Non-pigmented ciliary epithelial cell (primary cell): Measurements from ENCODE around the gene ZKSCAN3.
"Not testable (repeated sequence)": the region's sequence is repeated elsewhere in the genome, so short reads cannot be mapped to it uniquely, and the experiment has no call there.

Source experiments
- DNase-seq: peaks from one replicate; pipeline ENCODE4 v3.0.0-alpha.2; 2010; ENCODE audit warnings: low read depth

The ZKSCAN3 gene

GRCh38 chr6:28343898-28344677 lies 5.7 kb upstream of the ZKSCAN3 start:
- DNase-seq = no peak

GRCh38 chr6:28345201-28345600 lies 4.5 kb upstream of the ZKSCAN3 start:
- DNase-seq = no peak

GRCh38 chr6:28347119-28347518 lies 2.6 kb upstream of the ZKSCAN3 start:
- DNase-seq = no peak

- DNase-seq = no peak
These were observed 329 bp upstream of the ZKSCAN3 start for GRCh38 chr6:28349344-28349891.

GRCh38 chr6:28351087-28351486 lies 1.3 kb downstream of the ZKSCAN3 start:
- DNase-seq = no peak

GRCh38 chr6:28351493-28351925 lies 1.8 kb downstream of the ZKSCAN3 start:
- DNase-seq = no peak

- DNase-seq = no peak
These were observed 3.6 kb downstream of the ZKSCAN3 start for GRCh38 chr6:28353356-28353755.

- no peak for DNase-seq
These were observed 4.4 kb downstream of the ZKSCAN3 start for GRCh38 chr6:28353981-28354676.

GRCh38 chr6:28354688-28355554 lies 5.2 kb downstream of the ZKSCAN3 start:
- no peak for DNase-seq

GRCh38 chr6:28355743-28356665 lies 6.3 kb downstream of the ZKSCAN3 start:
- peak; percentile 70 for DNase-seq

GRCh38 chr6:28356666-28357020 lies 6.9 kb downstream of the ZKSCAN3 start:
- no peak for DNase-seq

- DNase-seq = no peak
These were observed 7.3 kb downstream of the ZKSCAN3 start for GRCh38 chr6:28357036-28357435.

- not testable (repeated sequence) for DNase-seq
These were observed 9.8 kb downstream of the ZKSCAN3 start for GRCh38 chr6:28359562-28359961.

- DNase-seq = no peak
These were observed 11.2 kb downstream of the ZKSCAN3 start for GRCh38 chr6:28360961-28361360.

- DNase-seq = not testable (repeated sequence)
These were observed 15.8 kb downstream of the ZKSCAN3 start for GRCh38 chr6:28365590-28365989.

- DNase-seq = no peak
These were observed 18.8 kb downstream of the ZKSCAN3 start for GRCh38 chr6:28368522-28368921.

- DNase-seq = no peak
These were observed 19.7 kb downstream of the ZKSCAN3 start for GRCh38 chr6:28369463-28369862.

GRCh38 chr6:28370440-28370839 lies 20.7 kb downstream of the ZKSCAN3 start:
- DNase-seq = no peak

- no peak for DNase-seq
These were observed 21.5 kb downstream of the ZKSCAN3 start for GRCh38 chr6:28371280-28371679.

- no peak for DNase-seq
These were observed 22.1 kb downstream of the ZKSCAN3 start for GRCh38 chr6:28371706-28372451.
